ES-I3 (cell line): ENCODE measurements around the gene KIAA1755.

Experiments used
- H3K36me3 ChIP-seq: 2 replicates; pipeline ENCODE4 v1.6.1; 2013; ENCODE audit warnings: mild to moderate bottlenecking, low read length, control low read depth, moderate library complexity; ENCODE audit not compliant: insufficient read depth
- H3K4me1 ChIP-seq: 2 replicates; pipeline ENCODE4 v1.6.1; 2013; ENCODE audit warnings: mild to moderate bottlenecking, control low read depth, low read length; ENCODE audit not compliant: insufficient read depth
- H3K9ac ChIP-seq: 2 replicates; pipeline ENCODE4 v1.6.1; 2013; ENCODE audit warnings: low read depth, mild to moderate bottlenecking, low read length, moderate library complexity
- H3K9me3 ChIP-seq: 2 replicates; pipeline ENCODE4 v1.6.1; 2013; ENCODE audit warnings: mild to moderate bottlenecking, low read length, moderate library complexity; ENCODE audit not compliant: control insufficient read depth, insufficient read depth

The KIAA1755 gene

DNA sequence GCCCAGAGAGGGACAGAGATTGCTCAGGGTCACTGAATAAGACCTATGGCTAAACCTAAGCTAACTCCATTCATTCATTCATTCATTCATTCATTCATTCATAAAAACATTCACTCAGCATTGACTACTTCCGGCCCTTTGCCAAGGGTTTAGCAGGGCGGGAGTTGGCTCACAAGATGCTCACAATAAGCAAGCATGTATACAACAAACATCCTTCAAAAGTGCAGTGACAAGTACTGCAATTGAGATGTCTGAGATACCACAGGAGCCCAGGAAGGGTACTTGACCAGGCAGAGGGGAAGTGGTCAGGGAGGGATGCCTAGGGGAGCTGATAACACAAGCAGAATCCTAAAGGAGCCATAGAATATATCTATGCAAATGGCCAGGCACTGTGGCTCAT, 18.2 kb upstream of the KIAA1755 start:
- H3K36me3 ChIP-seq = no peaks in the 10 kb centered on the region
- peaks cover 5% of the 10 kb centered on the region; the same call in 1 of the 2 replicates for H3K4me1 ChIP-seq
- H3K9me3 ChIP-seq = no peaks in the 10 kb centered on the region; the same call in 1 of the 2 replicates
- H3K9ac ChIP-seq = no peak overlapping the region

- no peak overlapping the region for H3K9ac ChIP-seq
- H3K36me3 ChIP-seq = no peaks in the 10 kb centered on the region
- peaks cover 5% of the 10 kb centered on the region; the same call in 1 of the 2 replicates for H3K4me1 ChIP-seq
- H3K9me3 ChIP-seq = no peaks in the 10 kb centered on the region; the same call in 1 of the 2 replicates
These were observed 17.6 kb upstream of the KIAA1755 start for GRCh38 chr20:38278131-38278530.

DNA sequence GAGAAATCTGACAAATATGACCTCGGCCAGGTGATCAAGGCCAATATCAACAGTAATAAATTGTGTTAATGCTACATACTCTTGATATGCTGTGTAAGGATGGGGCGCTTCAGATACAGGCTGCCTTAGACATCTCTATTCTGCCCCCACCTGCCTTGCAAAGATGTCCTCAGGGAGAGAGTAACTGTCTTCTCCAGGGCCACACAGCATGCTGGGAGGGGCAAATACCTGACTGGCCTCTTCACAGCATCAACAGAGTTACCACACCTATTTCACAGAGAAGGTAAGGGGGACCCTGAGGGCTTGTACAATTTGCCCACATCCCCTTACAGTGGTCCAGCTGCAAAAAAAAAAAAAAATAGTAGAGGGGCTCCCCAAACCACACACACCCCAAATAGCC, 17.2 kb upstream of the KIAA1755 start:
- H3K9me3 ChIP-seq = no peaks in the 10 kb centered on the region
- H3K9ac ChIP-seq = no peak overlapping the region
- H3K36me3 ChIP-seq = no peaks in the 10 kb centered on the region
- peaks cover 5% of the 10 kb centered on the region; the same call in 1 of the 2 replicates for H3K4me1 ChIP-seq

DNA sequence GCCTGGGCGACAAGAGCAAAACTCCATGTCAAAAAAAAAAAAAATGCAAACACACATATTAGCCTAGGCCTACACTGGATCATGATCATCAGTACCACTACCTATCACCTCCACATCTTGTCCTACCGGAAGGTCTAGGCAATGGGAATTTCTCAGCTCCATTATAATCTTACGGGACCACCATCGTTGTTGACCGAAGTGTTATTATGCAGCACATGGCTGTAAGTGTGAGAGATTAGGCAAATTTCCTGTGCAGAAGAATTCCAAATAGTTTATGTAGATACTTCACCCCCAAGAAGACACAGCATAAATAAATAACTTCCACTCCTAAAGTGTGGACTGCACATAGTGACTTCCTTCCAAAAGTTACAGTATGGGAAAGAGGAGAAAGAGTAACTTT, 16.8 kb upstream of the KIAA1755 start:
- H3K4me1 ChIP-seq = peaks cover 5% of the 10 kb centered on the region; the same call in 1 of the 2 replicates
- no peaks in the 10 kb centered on the region for H3K36me3 ChIP-seq
- H3K9ac ChIP-seq = no peak overlapping the region
- H3K9me3 ChIP-seq = no peaks in the 10 kb centered on the region

DNA sequence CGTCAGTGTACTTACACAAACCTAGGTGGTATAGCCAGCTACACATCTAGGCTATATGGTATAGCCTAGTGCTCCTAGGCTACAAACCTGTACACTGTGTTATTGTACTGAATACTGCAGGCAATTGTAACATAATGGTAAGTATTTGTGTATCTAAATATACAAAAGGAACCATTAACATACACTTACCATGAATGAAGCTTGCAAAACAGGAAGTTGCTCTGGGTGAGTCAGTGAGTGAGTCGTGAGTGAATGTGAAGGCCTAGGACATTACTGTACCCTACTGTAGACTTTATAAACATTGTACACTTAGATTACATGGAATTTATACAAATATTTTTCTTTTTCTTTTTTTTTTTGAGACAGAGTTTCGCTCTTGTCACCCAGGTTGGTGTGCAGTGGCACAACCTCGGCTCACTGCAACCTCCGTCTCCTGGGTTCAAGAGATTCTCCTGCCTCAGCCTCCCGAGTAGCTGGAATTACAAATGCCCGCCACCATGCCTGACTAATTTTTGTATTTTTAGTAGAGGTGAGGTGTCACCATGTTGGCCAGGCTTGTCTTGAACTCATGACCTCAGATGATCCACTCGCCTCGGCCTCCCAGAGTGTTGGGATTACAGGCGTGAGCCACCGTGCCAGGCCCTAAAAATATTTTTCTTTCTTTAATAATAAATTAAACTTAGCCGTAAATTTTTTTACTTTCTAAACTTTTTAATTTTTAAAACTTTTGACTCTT, 15.4 kb upstream of the KIAA1755 start:
- no peak overlapping the region for H3K9ac ChIP-seq
- H3K9me3 ChIP-seq = no peaks in the 10 kb centered on the region
- no peaks in the 10 kb centered on the region for H3K36me3 ChIP-seq
- peaks cover 5% of the 10 kb centered on the region; the same call in 1 of the 2 replicates for H3K4me1 ChIP-seq

- H3K4me1 ChIP-seq = peaks cover 5% of the 10 kb centered on the region; the same call in 1 of the 2 replicates
These were observed 12.4 kb upstream of the KIAA1755 start for GRCh38 chr20:38272961-38273360.

GRCh38 chr20:38272398-38272797, 11.9 kb upstream of the KIAA1755 start:
- Histone ChIP-seq H3K4me1 (peaks cover 5% of the 10 kb centered on the region; the same call in 1 of the 2 replicates), H3K36me3 (no peaks in the 10 kb centered on the region), H3K9ac (no peak overlapping the region), H3K9me3 (no peaks in the 10 kb centered on the region)

More at GRCh38 chr20:38272961-38273360, 12.4 kb upstream of the KIAA1755 start:
- Histone ChIP-seq H3K36me3 (no peaks in the 10 kb centered on the region), H3K9ac (no peak overlapping the region), H3K9me3 (no peaks in the 10 kb centered on the region)

GRCh38 chr20:38271608-38272120, 11.1 kb upstream of the KIAA1755 start:
- Histone ChIP-seq H3K9ac (no peak overlapping the region), H3K4me1 (peaks cover 5% of the 10 kb centered on the region; the same call in 1 of the 2 replicates), H3K36me3 (no peaks in the 10 kb centered on the region), H3K9me3 (no peaks in the 10 kb centered on the region)

DNA sequence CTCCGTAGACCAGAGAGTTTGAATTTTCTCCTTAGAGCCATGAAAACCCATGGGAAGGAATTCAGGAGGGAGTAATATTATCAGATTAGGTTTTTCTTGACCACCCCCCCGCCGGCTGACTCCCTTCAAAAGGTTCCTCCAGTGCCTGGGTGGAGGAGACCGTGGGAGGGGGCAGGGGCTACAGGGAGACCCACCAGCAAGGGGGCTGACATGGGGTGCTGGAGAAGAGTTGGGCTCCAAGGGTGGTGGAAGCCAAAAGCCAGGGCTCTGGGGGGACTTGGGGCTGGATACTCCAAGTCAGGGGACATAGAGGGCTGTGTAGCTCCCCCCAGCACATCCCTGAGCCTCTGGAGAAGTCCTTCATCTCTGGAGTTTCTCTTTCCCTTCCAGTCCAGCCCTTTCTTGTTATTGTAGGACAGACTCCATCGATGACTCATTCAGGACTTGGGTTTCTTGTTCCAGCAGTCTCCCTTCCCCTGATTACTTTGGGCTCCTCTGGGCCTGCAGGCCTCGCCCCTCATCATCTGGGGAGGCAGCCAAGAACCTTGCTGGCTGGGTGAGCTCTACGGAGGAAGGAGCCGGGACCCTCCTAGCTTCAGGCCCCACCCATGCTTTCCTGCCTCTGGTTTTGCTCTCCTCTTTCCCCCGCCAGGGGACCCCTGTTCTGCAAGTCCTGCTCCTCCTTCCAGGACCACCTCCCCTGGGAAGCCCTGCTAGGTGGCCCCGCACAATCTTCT, 10.5 kb upstream of the KIAA1755 start:
- Histone ChIP-seq H3K4me1 (peaks cover 5% of the 10 kb centered on the region; the same call in 1 of the 2 replicates), H3K9me3 (no peaks in the 10 kb centered on the region), H3K9ac (no peak overlapping the region), H3K36me3 (no peaks in the 10 kb centered on the region)

DNA sequence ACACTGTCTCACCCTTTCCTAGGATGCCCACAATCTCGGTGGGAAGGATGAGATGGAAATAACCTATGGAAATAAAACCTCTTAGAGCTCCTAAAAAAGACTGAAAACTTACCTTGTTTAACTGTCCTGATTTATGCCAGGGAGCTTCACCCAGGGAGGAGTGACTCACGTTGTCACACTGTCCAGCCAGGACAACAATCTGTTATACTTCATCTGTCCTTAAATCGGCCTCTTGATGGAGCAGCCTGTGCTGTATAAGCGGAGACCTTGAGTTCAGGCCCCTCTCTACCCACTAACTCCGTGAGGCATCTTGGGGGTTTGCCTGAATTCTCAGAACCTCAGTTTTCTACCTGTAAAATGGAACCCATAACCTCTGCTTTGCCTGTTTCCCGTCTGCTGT, 9.2 kb upstream of the KIAA1755 start:
- H3K4me1 ChIP-seq = no peaks in the 10 kb centered on the region
- H3K36me3 ChIP-seq = no peaks in the 10 kb centered on the region
- H3K9me3 ChIP-seq = no peaks in the 10 kb centered on the region
- no peak overlapping the region for H3K9ac ChIP-seq

DNA sequence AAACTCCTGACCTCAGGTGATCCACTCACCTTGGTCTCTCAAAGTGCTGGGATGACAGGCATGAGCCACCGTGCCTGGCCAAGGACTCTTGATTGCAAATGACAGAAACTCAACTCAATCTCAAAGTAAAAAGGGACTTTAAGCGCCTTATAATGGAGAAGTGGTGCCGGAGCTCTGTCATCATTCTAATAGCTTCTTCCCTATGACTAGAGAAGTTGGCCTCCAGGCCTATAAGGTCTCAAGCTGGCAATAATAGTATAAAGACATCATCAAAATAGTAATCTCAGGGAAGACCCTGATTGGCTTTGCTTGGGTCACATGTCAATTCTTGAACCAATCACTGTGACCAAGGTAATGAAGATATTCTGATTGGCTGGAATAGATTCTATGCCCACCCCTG, 8.5 kb upstream of the KIAA1755 start:
- H3K4me1 ChIP-seq = no peaks in the 10 kb centered on the region
- H3K9ac ChIP-seq = no peak overlapping the region
- H3K36me3 ChIP-seq = no peaks in the 10 kb centered on the region
- H3K9me3 ChIP-seq = no peaks in the 10 kb centered on the region

- Histone ChIP-seq H3K9me3 (no peaks in the 10 kb centered on the region), H3K36me3 (no peaks in the 10 kb centered on the region), H3K4me1 (no peaks in the 10 kb centered on the region), H3K9ac (no peak overlapping the region)
These were observed 7.5 kb upstream of the KIAA1755 start for GRCh38 chr20:38267901-38268514.

GRCh38 chr20:38267296-38267695, 6.8 kb upstream of the KIAA1755 start:
- Histone ChIP-seq H3K4me1 (no peaks in the 10 kb centered on the region), H3K36me3 (no peaks in the 10 kb centered on the region), H3K9me3 (no peaks in the 10 kb centered on the region), H3K9ac (no peak overlapping the region)

GRCh38 chr20:38266426-38266825, 5.9 kb upstream of the KIAA1755 start:
- no peaks in the 10 kb centered on the region for H3K36me3 ChIP-seq
- H3K9ac ChIP-seq = no peak overlapping the region
- no peaks in the 10 kb centered on the region for H3K9me3 ChIP-seq
- H3K4me1 ChIP-seq = no peaks in the 10 kb centered on the region
